Kidney (tissue), 14 donors: ENCODE results near the gene FAM193B. TPM values are rescaled to one million over a fixed set of nuclear protein-coding genes. Genes with fewer than 3 reads are reported as not detected.
A peak's percentile ranks its signal among the peaks of the same experiment; 100 is the strongest.

Experiments
- DNase-seq, 5 donors: peaks; one replicate each; pipeline ENCODE4 v3.0.0-alpha.2; 2013 to 2020
- FAIRE-seq: peaks from 2 replicates; lab custom pipeline; 2012; peaks lifted over from hg19 to GRCh38; lab: Jason Lieb, UNC
- H3K27ac ChIP-seq, 2 donors: one replicate each; pipeline ENCODE4 v1.7.0; 2013; ENCODE audit warnings: low read depth in 2 of 2, low read length in 2 of 2, inconsistent platforms in 1 of 2
- H3K27me3 ChIP-seq: one replicate; pipeline ENCODE4 v1.7.1; 2013; ENCODE audit warnings: low read length, inconsistent platforms; ENCODE audit not compliant: control insufficient read depth, insufficient read depth
- H3K36me3 ChIP-seq, 3 donors: one replicate each; pipeline versions ENCODE4 v1.7.0 to v1.7.1; 2013; ENCODE audit warnings: low read length in 3 of 3, control low read depth in 1 of 3, inconsistent platforms in 1 of 3; ENCODE audit not compliant: insufficient read depth in 3 of 3, control insufficient read depth in 2 of 3
- H3K4me1 ChIP-seq, 3 donors: one replicate each; pipeline versions ENCODE4 v1.7.0 to v1.7.1; 2013; ENCODE audit warnings: low read length in 3 of 3, inconsistent platforms in 1 of 3, low read depth in 1 of 3; ENCODE audit not compliant: control insufficient read depth in 2 of 3, insufficient read depth in 2 of 3
- H3K4me3 ChIP-seq, 3 donors: one replicate each; pipeline versions ENCODE4 v1.7.0 to v1.8.1; 2013; ENCODE audit warnings: low read length in 3 of 3, control low read depth in 1 of 3, inconsistent platforms in 1 of 3
- H3K9ac ChIP-seq, 3 donors: one replicate each; pipeline versions ENCODE4 v1.7.0 to v1.7.1; 2013; ENCODE audit warnings: low read length in 3 of 3, control low read depth in 1 of 3, inconsistent platforms in 1 of 3
- H3K9me3 ChIP-seq, 3 donors: one replicate each; pipeline versions ENCODE4 v1.7.0 to v1.7.1; 2013; ENCODE audit warnings: low read length in 3 of 3, control low read depth in 1 of 3, inconsistent platforms in 1 of 3; ENCODE audit not compliant: control insufficient read depth in 2 of 3, insufficient read depth in 1 of 3
- intact Hi-C: fragments of 100-400 bp; cut with DNase I; formaldehyde crosslinking; loops from one replicate; pipeline ENCODE4 v1.11.1; 2022
- polyA plus RNA-seq: library from polyadenylated mRNA; stranded (reverse); fragments of 350-450 nt; fragmentation: Illumina TruSeq; extraction: RNeasy Lipid Tissue Mini Kit (QIAGEN cat#74804); gene quantifications from one replicate; pipeline ENCODE4 v1.2.3, GENCODE V29; 2014; ENCODE audit warnings: low read depth, low replicate concordance; ENCODE audit not compliant: insufficient read depth
- total RNA-seq: library from RNA; stranded (reverse); fragmentation: NEBNext Ultra II Directional; extraction: Animal tissue kit (Norgen Biotek cat#: 25700); gene quantifications from one replicate; pipeline ENCODE4 v1.2.1, GENCODE V29; 2021
- TF ChIP-seq, protein P1 (sequence below): IDR thresholded peaks from 3 replicates; pipeline ENCODE4 v1.5.1; 2012; ENCODE audit warnings: mild to moderate bottlenecking, moderate library complexity, borderline replicate concordance; ENCODE audit not compliant: insufficient read depth; ENCODE audit errors: extremely low read depth
- donor health status: control.
- donor health status: control.
- donor health status: control.
- donor health status: control.
- donor health status: control.
- donor health status: DM: yes; HTN: yes; CAD: no.
- donor health status: Normal renal cell carcinoma (clear cell type).

Gene FAM193B
- total and polyA plus RNA-seq, 2 donors from 2014 or later, result 61.0 to 77.8 TPM

DNA sequence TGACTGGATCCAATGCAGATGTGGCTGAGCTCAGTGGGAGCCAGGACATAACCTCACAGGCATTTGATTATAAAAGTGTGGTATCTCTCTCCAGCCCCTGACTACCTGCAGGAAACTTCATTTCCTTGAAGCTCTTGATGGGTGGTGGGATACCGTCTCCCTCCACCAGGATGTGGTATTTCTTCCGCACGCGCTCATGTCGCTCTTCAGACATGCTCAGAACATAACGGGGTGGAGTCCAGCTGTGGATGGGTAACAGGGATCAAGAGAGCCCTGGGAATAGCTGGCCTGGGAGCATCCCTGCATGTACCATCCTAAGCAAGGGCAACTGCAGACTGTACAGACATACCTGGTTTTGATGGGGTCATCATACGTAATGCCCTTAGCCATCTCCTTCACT, 38.8 kb downstream of the FAM193B start:
- Histone ChIP-seq H3K27me3 (no peaks in the 10 kb centered on the region), H3K9ac (peak overlapping the region in 1 of 3 donors; percentile 60), H3K27ac (no peak overlapping the region), H3K4me3 (peak overlapping the region; percentile 93 to 97 (median 96)), H3K36me3 (peaks cover 8 to 27% (median 19%) of the 10 kb centered on the region in 3 donors), H3K4me1 (peaks cover 0 to 15% (median 6%) of the 10 kb centered on the region in 3 donors), H3K9me3 (no peaks in the 10 kb centered on the region)
- FAIRE-seq (no peak), DNase-seq (no peak)
- TF ChIP-seq, protein P1, sequence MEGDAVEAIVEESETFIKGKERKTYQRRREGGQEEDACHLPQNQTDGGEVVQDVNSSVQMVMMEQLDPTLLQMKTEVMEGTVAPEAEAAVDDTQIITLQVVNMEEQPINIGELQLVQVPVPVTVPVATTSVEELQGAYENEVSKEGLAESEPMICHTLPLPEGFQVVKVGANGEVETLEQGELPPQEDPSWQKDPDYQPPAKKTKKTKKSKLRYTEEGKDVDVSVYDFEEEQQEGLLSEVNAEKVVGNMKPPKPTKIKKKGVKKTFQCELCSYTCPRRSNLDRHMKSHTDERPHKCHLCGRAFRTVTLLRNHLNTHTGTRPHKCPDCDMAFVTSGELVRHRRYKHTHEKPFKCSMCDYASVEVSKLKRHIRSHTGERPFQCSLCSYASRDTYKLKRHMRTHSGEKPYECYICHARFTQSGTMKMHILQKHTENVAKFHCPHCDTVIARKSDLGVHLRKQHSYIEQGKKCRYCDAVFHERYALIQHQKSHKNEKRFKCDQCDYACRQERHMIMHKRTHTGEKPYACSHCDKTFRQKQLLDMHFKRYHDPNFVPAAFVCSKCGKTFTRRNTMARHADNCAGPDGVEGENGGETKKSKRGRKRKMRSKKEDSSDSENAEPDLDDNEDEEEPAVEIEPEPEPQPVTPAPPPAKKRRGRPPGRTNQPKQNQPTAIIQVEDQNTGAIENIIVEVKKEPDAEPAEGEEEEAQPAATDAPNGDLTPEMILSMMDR, result no peak
- intact Hi-C loops, result no loop called here

GRCh38 chr5:177514541-177514940, 39.8 kb downstream of the FAM193B start:
- intact Hi-C loops, result no loop called here
- peaks cover 0 to 15% (median 6%) of the 10 kb centered on the region in 3 donors for H3K4me1 ChIP-seq
- no peak for DNase-seq
- peaks cover 8 to 24% (median 19%) of the 10 kb centered on the region in 3 donors for H3K36me3 ChIP-seq
- TF ChIP-seq, protein P1, result no peak
- no peak overlapping the region for H3K4me3 ChIP-seq
- no peak overlapping the region for H3K27ac ChIP-seq
- H3K9ac ChIP-seq, result no peak overlapping the region
- H3K27me3 ChIP-seq, result no peaks in the 10 kb centered on the region
- H3K9me3 ChIP-seq, result no peaks in the 10 kb centered on the region
- no peak for FAIRE-seq

DNA sequence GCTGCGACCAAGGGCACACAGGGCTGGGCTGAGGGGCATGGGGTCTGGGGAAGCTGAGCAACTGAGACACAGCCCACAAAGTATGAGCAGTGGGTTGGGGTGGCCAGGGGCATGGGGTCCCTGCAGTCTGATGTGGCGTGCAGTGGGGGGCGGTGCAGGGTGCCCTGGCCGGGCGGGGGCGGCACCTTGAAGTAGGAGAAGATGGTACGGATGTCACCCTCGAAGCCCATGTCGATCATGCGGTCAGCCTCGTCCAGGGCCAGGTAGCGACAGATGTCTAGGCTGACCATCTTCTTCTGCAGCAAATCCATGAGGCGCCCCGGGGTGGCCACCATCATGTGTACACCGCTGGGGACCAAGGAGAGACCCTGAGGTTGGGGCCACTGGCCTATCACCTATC, 40.9 kb downstream of the FAM193B start:
- no peak overlapping the region for H3K9ac ChIP-seq
- no peaks in the 10 kb centered on the region for H3K27me3 ChIP-seq
- no peak for FAIRE-seq
- DNase-seq, result peak in 1 of 5 donors; percentile 74
- H3K27ac ChIP-seq, result no peak overlapping the region
- H3K36me3 ChIP-seq, result peaks cover 8 to 24% (median 17%) of the 10 kb centered on the region in 3 donors
- H3K9me3 ChIP-seq, result no peaks in the 10 kb centered on the region
- intact Hi-C loops, result no loop called here
- peaks cover 0 to 11% (median 6%) of the 10 kb centered on the region in 3 donors for H3K4me1 ChIP-seq
- H3K4me3 ChIP-seq, result no peak overlapping the region
- TF ChIP-seq, protein P1, result no peak
